Caco-2 (cell line): Measurements from ENCODE around the gene GRAP. TPM values are rescaled to one million over a fixed set of nuclear protein-coding genes. Genes with fewer than 3 reads are reported as not detected.
"Not testable (repeated sequence)": the region's sequence is repeated elsewhere in the genome, so short reads cannot be mapped to it uniquely, and the experiment has no call there.

ENCODE experiments used
- BruUV-seq: library from RNA; stranded (reverse); fragments of 400-500 nt; replicated peaks from 2 replicates; lab custom pipeline; 2021; lab: Mats Ljungman, UMichigan
- CTCF ChIA-PET: fragments of 300-600 bp; sonication (Branson Sonifier 250); formaldehyde crosslinking; loops from one replicate; lab custom pipeline; 2022; ENCODE audit warnings: antibody characterized with exemption; lab: Charles Lee
- POLR2A ChIA-PET: fragments of 300-600 bp; sonication (Branson Sonifier 250); formaldehyde crosslinking; loops from one replicate; lab custom pipeline; 2022; ENCODE audit warnings: antibody characterized with exemption; lab: Charles Lee
- DNase-seq, 2 experiments: peaks; one replicate each; pipeline versions ENCODE4 v3.0.0 to v3.0.0-alpha.2; 2020 to 2022
- H3K27me3 ChIP-seq: replicated peaks from 2 replicates; pipeline ENCODE4 v1.6.0; 2011; ENCODE audit warnings: low read length; ENCODE audit not compliant: control insufficient read depth, insufficient read depth
- H3K36me3 ChIP-seq: 2 replicates; pipeline ENCODE4 v1.5.1; 2011; ENCODE audit warnings: low read length; ENCODE audit not compliant: control insufficient read depth, insufficient read depth
- H3K4me1 ChIP-seq: fragments of 250-450 bp; sonication (Bioruptor Pico); 2 replicates; pipeline ENCODE4 v1.5.1; 2020; ENCODE audit warnings: mild to moderate bottlenecking
- H3K4me3 ChIP-seq: 2 replicates; pipeline ENCODE4 v1.5.1; 2011; ENCODE audit warnings: low read depth, mild to moderate bottlenecking, control low read depth, low read length
- H3K9me3 ChIP-seq: fragments of 250-450 bp; sonication (Bioruptor Pico); 2 replicates; pipeline ENCODE4 v1.5.1; 2020; ENCODE audit warnings: mild to moderate bottlenecking, moderate library complexity
- H3K27ac Mint-ChIP-seq: one replicate; pipeline ENCODE4 v1.8.0; 2022; ENCODE audit warnings: mixed read lengths; ENCODE audit not compliant: unreplicated experiment
- H3K27me3 Mint-ChIP-seq: one replicate; pipeline ENCODE4 v1.8.0; 2022; ENCODE audit warnings: mixed read lengths; ENCODE audit not compliant: insufficient read depth, unreplicated experiment
- H3K36me3 Mint-ChIP-seq: one replicate; pipeline ENCODE4 v1.8.0; 2022; ENCODE audit warnings: mild to moderate bottlenecking, mixed read lengths; ENCODE audit not compliant: insufficient read depth, unreplicated experiment
- H3K4me1 Mint-ChIP-seq: one replicate; pipeline ENCODE4 v1.8.0; 2022; ENCODE audit warnings: low read depth, mixed read lengths; ENCODE audit not compliant: unreplicated experiment
- H3K4me3 Mint-ChIP-seq: one replicate; pipeline ENCODE4 v1.8.0; 2022; ENCODE audit warnings: mild to moderate bottlenecking, moderate library complexity, mixed read lengths; ENCODE audit not compliant: unreplicated experiment
- H3K9me3 Mint-ChIP-seq: one replicate; pipeline ENCODE4 v1.8.0; 2022; ENCODE audit warnings: mixed read lengths; ENCODE audit not compliant: unreplicated experiment
- CTCF ChIP-seq, 2 experiments: fragments of 200-600 bp in 1 of 2; IDR thresholded peaks; 1 replicate in 1 of 2; 2 replicates in 1 of 2; pipeline versions ENCODE4 v1.5.1 to v1.8.0; 2011 to 2022; ENCODE audit warnings: antibody characterized with exemption in 1 of 2, control low read depth in 1 of 2, inconsistent platforms in 1 of 2, low read depth in 1 of 2, low read length in 1 of 2, mild to moderate bottlenecking in 1 of 2, moderate library complexity in 1 of 2; ENCODE audit not compliant: insufficient read depth in 1 of 2, severe bottlenecking in 1 of 2, unreplicated experiment in 1 of 2
- intact Hi-C: fragments of 100-400 bp; cut with micrococcal nuclease; formaldehyde crosslinking; loops from one replicate; pipeline ENCODE4 v1.10.0; 2022; ENCODE audit not compliant: unreplicated experiment
- total RNA-seq: library from RNA; stranded (reverse); gene quantifications from 2 replicates; pipeline ENCODE4 v1.2.3, GENCODE V29; 2022

GRAP gene
- total RNA-seq, 1 experiment from 2014 or later = 0.50 TPM

- ChIA-PET POLR2A (no interaction called here), CTCF (interaction anchor here (1.2 kb wide), 1 partner anchor 61 kb away, joined by 6 read pairs; no protein-coding TSS in a partner anchor)
- Histone ChIP-seq H3K9me3 (no peaks in the 10 kb centered on the region), H3K4me3 (no peak overlapping the region), H3K27me3 (no peaks in the 10 kb centered on the region), H3K4me1 (no peaks in the 10 kb centered on the region), H3K36me3 (no peaks in the 10 kb centered on the region)
- Mint-ChIP-seq H3K27me3 (no peaks in the 10 kb centered on the region), H3K4me3 (no peak overlapping the region), H3K36me3 (no peaks in the 10 kb centered on the region), H3K27ac (no peak overlapping the region), H3K4me1 (peaks cover 6% of the 10 kb centered on the region), H3K9me3 (no peaks in the 10 kb centered on the region)
- no peak for TF ChIP-seq CTCF (IDR thresholded peaks at IDR 0.05; ENCODE audit: insufficient read depth in 1 of 2, low read depth in 1 of 2, low read length in 1 of 2, severe bottlenecking in 1 of 2, unreplicated experiment in 1 of 2)
- DNase-seq = no peak
- intact Hi-C loops = no loop called here
- BruUV-seq = no TSS peak
Measured at GRCh38 chr17:19022128-19022527, 24.6 kb downstream of the GRAP start.

GRCh38 chr17:19021622-19022083 lies 25.1 kb downstream of the GRAP start:
- no peak for TF ChIP-seq CTCF (IDR thresholded peaks at IDR 0.05; ENCODE audit: insufficient read depth in 1 of 2, low read depth in 1 of 2, low read length in 1 of 2, severe bottlenecking in 1 of 2, unreplicated experiment in 1 of 2)
- Mint-ChIP-seq H3K4me3 (no peak overlapping the region), H3K27me3 (no peaks in the 10 kb centered on the region), H3K36me3 (no peaks in the 10 kb centered on the region), H3K4me1 (peaks cover 6% of the 10 kb centered on the region), H3K9me3 (no peaks in the 10 kb centered on the region), H3K27ac (no peak overlapping the region)
- Histone ChIP-seq H3K4me3 (no peak overlapping the region), H3K4me1 (no peaks in the 10 kb centered on the region), H3K9me3 (no peaks in the 10 kb centered on the region), H3K27me3 (no peaks in the 10 kb centered on the region), H3K36me3 (no peaks in the 10 kb centered on the region)
- POLR2A ChIA-PET = no interaction called here
- BruUV-seq = no TSS peak
- CTCF ChIA-PET = no interaction called here
- DNase-seq = peak in 1 of 2 experiments; percentile 40
- intact Hi-C loops = no loop called here

- intact Hi-C loops, H3K4me1 ChIP-seq, H3K4me3 Mint-ChIP-seq, POLR2A ChIA-PET, H3K9me3 Mint-ChIP-seq, BruUV-seq, DNase-seq, H3K27ac Mint-ChIP-seq, H3K9me3 ChIP-seq, H3K4me1 Mint-ChIP-seq, H3K27me3 ChIP-seq, CTCF ChIA-PET, H3K4me3 ChIP-seq, H3K36me3 Mint-ChIP-seq, H3K36me3 ChIP-seq, H3K27me3 Mint-ChIP-seq: not testable (repeated sequence)
Measured at GRCh38 chr17:19021011-19021621, 25.6 kb downstream of the GRAP start.
